ENCODE data around the gene ELAVL1. TPM values are rescaled to one million over a fixed set of nuclear protein-coding genes. Genes with fewer than 3 reads are reported as not detected.

ELAVL1 gene
- total RNA-seq, 1 donor from 2014 or later, result 67.9 TPM

GRCh38 chr19:8045872-8046568, 40.6 kb upstream of the ELAVL1 start:
- Mint-ChIP-seq H3K27ac (ENCODE audit: unreplicated experiment) (no peak overlapping the region), H3K9me3 (ENCODE audit: low read depth) (no peaks in the 10 kb centered on the region), H3K27me3 (ENCODE audit: low read depth) (peaks cover 7% of the 10 kb centered on the region), H3K4me1 (ENCODE audit: low read depth) (no peaks in the 10 kb centered on the region), H3K4me3 (ENCODE audit: unreplicated experiment) (no peak overlapping the region), H3K36me3 (ENCODE audit: low read depth) (peaks cover 2% of the 10 kb centered on the region)
- no peak for DNase-seq (ENCODE audit: low spot score)
- TF ChIP-seq CTCF (IDR thresholded peaks at IDR 0.05), result no peak

GRCh38 chr19:8044018-8044417, 38.6 kb upstream of the ELAVL1 start:
- no peak overlapping the region for H3K4me3 Mint-ChIP-seq (ENCODE audit: unreplicated experiment)
- no peak overlapping the region for H3K27ac Mint-ChIP-seq (ENCODE audit: unreplicated experiment)
- H3K36me3 Mint-ChIP-seq (ENCODE audit: low read depth), result peaks cover 2% of the 10 kb centered on the region
- peaks cover 5% of the 10 kb centered on the region for H3K27me3 Mint-ChIP-seq (ENCODE audit: low read depth)
- H3K9me3 Mint-ChIP-seq (ENCODE audit: low read depth), result no peaks in the 10 kb centered on the region
- no peak for TF ChIP-seq CTCF (IDR thresholded peaks at IDR 0.05)
- no peaks in the 10 kb centered on the region for H3K4me1 Mint-ChIP-seq (ENCODE audit: low read depth)
- no peak for DNase-seq (ENCODE audit: low spot score)

GRCh38 chr19:8042900-8043299, 37.5 kb upstream of the ELAVL1 start:
- H3K4me3 Mint-ChIP-seq (ENCODE audit: unreplicated experiment), result no peak overlapping the region
- H3K4me1 Mint-ChIP-seq (ENCODE audit: low read depth), result no peaks in the 10 kb centered on the region
- no peaks in the 10 kb centered on the region for H3K9me3 Mint-ChIP-seq (ENCODE audit: low read depth)
- no peak overlapping the region for H3K27ac Mint-ChIP-seq (ENCODE audit: unreplicated experiment)
- peaks cover 4% of the 10 kb centered on the region for H3K27me3 Mint-ChIP-seq (ENCODE audit: low read depth)
- no peak for DNase-seq (ENCODE audit: low spot score)
- peaks cover 2% of the 10 kb centered on the region for H3K36me3 Mint-ChIP-seq (ENCODE audit: low read depth)
- TF ChIP-seq CTCF (IDR thresholded peaks at IDR 0.05), result no peak

- Mint-ChIP-seq H3K27me3 (ENCODE audit: low read depth) (peaks cover 11% of the 10 kb centered on the region), H3K9me3 (ENCODE audit: low read depth) (no peaks in the 10 kb centered on the region)
These were observed 36.1 kb upstream of the ELAVL1 start for GRCh38 chr19:8041531-8041931.

GRCh38 chr19:8039231-8039630, 33.8 kb upstream of the ELAVL1 start:
- Mint-ChIP-seq H3K27me3 (ENCODE audit: low read depth) (peaks cover 16% of the 10 kb centered on the region), H3K36me3 (ENCODE audit: low read depth) (no peaks in the 10 kb centered on the region), H3K27ac (ENCODE audit: unreplicated experiment) (no peak overlapping the region), H3K9me3 (ENCODE audit: low read depth) (no peaks in the 10 kb centered on the region), H3K4me1 (ENCODE audit: low read depth) (no peaks in the 10 kb centered on the region), H3K4me3 (ENCODE audit: unreplicated experiment) (no peak overlapping the region)
- DNase-seq (ENCODE audit: low spot score), result no peak
- TF ChIP-seq CTCF (IDR thresholded peaks at IDR 0.05), result no peak

More at GRCh38 chr19:8041531-8041931, 36.1 kb upstream of the ELAVL1 start:
- TF ChIP-seq CTCF (IDR thresholded peaks at IDR 0.05), result no peak
- H3K4me3 Mint-ChIP-seq (ENCODE audit: unreplicated experiment), result no peak overlapping the region
- DNase-seq (ENCODE audit: low spot score), result no peak
- H3K27ac Mint-ChIP-seq (ENCODE audit: unreplicated experiment), result no peak overlapping the region
- no peaks in the 10 kb centered on the region for H3K36me3 Mint-ChIP-seq (ENCODE audit: low read depth)
- no peaks in the 10 kb centered on the region for H3K4me1 Mint-ChIP-seq (ENCODE audit: low read depth)

Data from chondrocyte (in vitro differentiated cells).